ENCODE measurements around the gene EFEMP1.

GRCh38 chr2:55958756-55959155 is 35.2 kb upstream of the EFEMP1 start:
- TF ChIP-seq CTCF (IDR thresholded peaks at IDR 0.05) (no peak), ZNF121 (CRISPR knock-in tag; IDR thresholded peaks at IDR 0.05) (no peak), JAZF1 (CRISPR knock-in tag; IDR thresholded peaks at IDR 0.05) (no peak)

Measured in WTC11 (cell line).